A673 (cell line): Measurements from ENCODE around the gene AR. TPM values are rescaled to one million over a fixed set of nuclear protein-coding genes. Genes with fewer than 3 reads are reported as not detected.

Experiments used
- BruUV-seq: library from RNA; stranded (reverse); fragments of 400-500 nt; replicated peaks from 2 replicates; lab custom pipeline; 2021; lab: Mats Ljungman, UMichigan
- CTCF ChIA-PET: fragments of 300-600 bp; sonication (Branson Sonifier 250); formaldehyde crosslinking; loops from one replicate; lab custom pipeline; 2022; ENCODE audit warnings: antibody characterized with exemption; lab: Charles Lee
- POLR2A ChIA-PET: fragments of 300-600 bp; sonication (Branson Sonifier 250); formaldehyde crosslinking; loops from one replicate; lab custom pipeline; 2022; ENCODE audit warnings: antibody characterized with exemption; ENCODE audit not compliant: low non-redundant PET; lab: Charles Lee
- DNase-seq: peaks from one replicate; pipeline ENCODE4 v3.0.0-alpha.2; 2015; ENCODE audit warnings: low spot score
- H3K27ac ChIP-seq: fragments of 200-600 bp; sonication (generic); 2 replicates; pipeline ENCODE4 v1.5.1; 2016; ENCODE audit warnings: mixed run types, low read depth, mild to moderate bottlenecking, mixed read lengths, antibody characterized with exemption, low read length; ENCODE audit not compliant: poor library complexity, severe bottlenecking
- H3K27me3 ChIP-seq: fragments of 200-600 bp; sonication (generic); replicated peaks from 2 replicates; pipeline ENCODE4 v1.6.1; 2017; ENCODE audit warnings: mixed run types, low read depth, mild to moderate bottlenecking, mixed read lengths, antibody characterized with exemption, low read length; ENCODE audit not compliant: insufficient read depth, poor library complexity
- H3K36me3 ChIP-seq: fragments of 200-600 bp; sonication (generic); 2 replicates; pipeline ENCODE4 v1.6.1; 2016; ENCODE audit warnings: mixed run types, mild to moderate bottlenecking, mixed read lengths, antibody characterized with exemption, low read length; ENCODE audit not compliant: insufficient read depth, poor library complexity, severe bottlenecking
- H3K4me1 ChIP-seq: fragments of 200-600 bp; sonication (generic); 2 replicates; pipeline ENCODE4 v1.6.1; 2017; ENCODE audit warnings: mixed run types, mild to moderate bottlenecking, mixed read lengths, antibody characterized with exemption, low read length; ENCODE audit not compliant: insufficient read depth, poor library complexity, severe bottlenecking
- H3K4me3 ChIP-seq: fragments of 200-600 bp; sonication (generic); 2 replicates; pipeline ENCODE4 v1.5.1; 2016; ENCODE audit warnings: low read depth, mixed run types, mild to moderate bottlenecking, mixed read lengths, low read length; ENCODE audit not compliant: poor library complexity, severe bottlenecking
- H3K9me3 ChIP-seq: fragments of 200-600 bp; sonication (generic); 2 replicates; pipeline ENCODE4 v1.6.1; 2016; ENCODE audit warnings: mixed run types, low read depth, mild to moderate bottlenecking, mixed read lengths, antibody characterized with exemption, low read length; ENCODE audit not compliant: poor library complexity, severe bottlenecking
- CTCF ChIP-seq: fragments of 300-800, 200-600 bp; sonication (generic); conservative IDR thresholded peaks from 2 replicates; pipeline ENCODE4 v1.5.1; 2017; ENCODE audit warnings: low read depth, mild to moderate bottlenecking, antibody characterized with exemption, low read length, moderate library complexity, mixed read lengths
- EZH2 ChIP-seq: fragments of 200-600 bp; sonication (generic); IDR thresholded peaks from 2 replicates; pipeline ENCODE4 v1.6.1; 2017; ENCODE audit warnings: borderline replicate concordance, low read depth, mild to moderate bottlenecking, mixed read lengths, antibody characterized with exemption, low read length; ENCODE audit not compliant: poor library complexity, severe bottlenecking
- intact Hi-C: fragments of 100-400 bp; cut with micrococcal nuclease; formaldehyde crosslinking; loops from one replicate; pipeline ENCODE4 v1.10.0; 2022; ENCODE audit not compliant: unreplicated experiment
- total RNA-seq: library from RNA; stranded (reverse); gene quantifications from 2 replicates; pipeline ENCODE4 v1.2.3, GENCODE V29; 2021

AR gene
- total RNA-seq, 1 experiment from 2014 or later, result 0.11 TPM

- no peak overlapping the region for H3K4me3 ChIP-seq
- H3K4me1 ChIP-seq, result no peaks in the 10 kb centered on the region
- no peak overlapping the region for H3K27ac ChIP-seq
- H3K36me3 ChIP-seq, result no peaks in the 10 kb centered on the region
- intact Hi-C loops, result no loop called here
- TF ChIP-seq CTCF, result no peak
- no peak for TF ChIP-seq EZH2
- H3K27me3 ChIP-seq, result no peaks in the 10 kb centered on the region
- no peaks in the 10 kb centered on the region for H3K9me3 ChIP-seq
- POLR2A ChIA-PET, result no interaction called here
- DNase-seq, result no peak
- CTCF ChIA-PET, result no interaction called here
- BruUV-seq, result no TSS peak
These were observed 19.9 kb upstream of the AR start for GRCh38 chrX:67523932-67524331.

GRCh38 chrX:67524428-67524827 is 19.4 kb upstream of the AR start:
- BruUV-seq, result no TSS peak
- no peak for DNase-seq
- ChIA-PET CTCF (no interaction called here), POLR2A (no interaction called here)
- Histone ChIP-seq H3K36me3 (no peaks in the 10 kb centered on the region), H3K27me3 (no peaks in the 10 kb centered on the region), H3K4me1 (no peaks in the 10 kb centered on the region), H3K27ac (no peak overlapping the region), H3K9me3 (no peaks in the 10 kb centered on the region), H3K4me3 (no peak overlapping the region)
- intact Hi-C loops, result no loop called here
- no peak for TF ChIP-seq EZH2
- no peak for TF ChIP-seq CTCF

- H3K27me3 ChIP-seq, result no peaks in the 10 kb centered on the region
- BruUV-seq, result no TSS peak
- CTCF ChIA-PET, result no interaction called here
- no peaks in the 10 kb centered on the region for H3K9me3 ChIP-seq
- intact Hi-C loops, result no loop called here
- H3K27ac ChIP-seq, result no peak overlapping the region
- no peaks in the 10 kb centered on the region for H3K36me3 ChIP-seq
- no peaks in the 10 kb centered on the region for H3K4me1 ChIP-seq
- H3K4me3 ChIP-seq, result no peak overlapping the region
- TF ChIP-seq CTCF (no peak), EZH2 (no peak)
- DNase-seq, result no peak
- POLR2A ChIA-PET, result no interaction called here
These were observed 18.7 kb upstream of the AR start for GRCh38 chrX:67524950-67525691.
